PC-3 (cell line): ENCODE measurements around the gene TANGO6. TPM values are rescaled to one million over a fixed set of nuclear protein-coding genes. Genes with fewer than 3 reads are reported as not detected.

Experiments used
- ATAC-seq: fragments of 200-7000 bp; cut with Tn5 transposase; 2 replicates; pipeline ENCODE4 v1.9.1; 2020; ENCODE audit warnings: mild to moderate bottlenecking, moderate library complexity
- BruUV-seq: library from RNA; stranded (reverse); fragments of 400-500 nt; replicated peaks from 2 replicates; lab custom pipeline; 2021; lab: Mats Ljungman, UMichigan
- CTCF ChIA-PET: fragments of 300-600 bp; sonication (Branson Sonifier 250); formaldehyde crosslinking; loops from one replicate; lab custom pipeline; 2022; ENCODE audit warnings: antibody characterized with exemption; lab: Charles Lee
- POLR2A ChIA-PET: fragments of 300-600 bp; sonication (Branson Sonifier 250); formaldehyde crosslinking; loops from one replicate; lab custom pipeline; 2022; ENCODE audit warnings: antibody characterized with exemption; ENCODE audit not compliant: unreplicated experiment; lab: Charles Lee
- DNase-seq: peaks from one replicate; pipeline ENCODE4 v3.0.0-alpha.2; 2015
- H2AFZ ChIP-seq: fragments of 300-600 bp; sonication (generic); 2 replicates; pipeline ENCODE4 v1.6.0; 2016; ENCODE audit warnings: antibody characterized with exemption, low read length
- H3F3A ChIP-seq: fragments of 300-600 bp; sonication (generic); one replicate; pipeline ENCODE4 v1.6.0; 2017; ENCODE audit warnings: antibody characterized with exemption, low read length, control low read depth, mild to moderate bottlenecking; ENCODE audit not compliant: unreplicated experiment
- H3K27ac ChIP-seq: fragments of 300-600 bp; sonication (generic); 2 replicates; pipeline ENCODE4 v1.5.1; 2016; ENCODE audit warnings: mild to moderate bottlenecking, low read length
- H3K27me3 ChIP-seq: fragments of 300-600 bp; sonication (generic); 2 replicates; pipeline ENCODE4 v1.6.1; 2016; ENCODE audit warnings: low read length, mixed read lengths
- H3K36me3 ChIP-seq: fragments of 300-600 bp; sonication (generic); 2 replicates; pipeline ENCODE4 v1.6.1; 2016; ENCODE audit warnings: low read depth, mixed run types, low read length, mixed read lengths
- H3K4me1 ChIP-seq: fragments of 300-600 bp; sonication (generic); 2 replicates; pipeline ENCODE4 v1.5.1; 2016; ENCODE audit warnings: low read length; ENCODE audit not compliant: insufficient read depth
- H3K4me2 ChIP-seq: fragments of 300-600 bp; sonication (generic); 2 replicates; pipeline ENCODE4 v1.6.0; 2016; ENCODE audit warnings: low read length
- H3K4me3 ChIP-seq: fragments of 300-600 bp; sonication (generic); 2 replicates; pipeline ENCODE4 v1.5.1; 2016; ENCODE audit warnings: mild to moderate bottlenecking, low read length, mixed read lengths
- H3K79me2 ChIP-seq: fragments of 300-600 bp; sonication (generic); 2 replicates; pipeline ENCODE4 v1.6.1; 2017; ENCODE audit warnings: low read length, mixed read lengths
- H3K9ac ChIP-seq: fragments of 300-600 bp; sonication (generic); 2 replicates; pipeline ENCODE4 v1.6.0; 2016; ENCODE audit warnings: mild to moderate bottlenecking, low read length
- H3K9me2 ChIP-seq: fragments of 300-600 bp; sonication (generic); replicated peaks from 2 replicates; pipeline ENCODE4 v1.6.1; 2016; ENCODE audit warnings: mixed run types, low read length, mixed read lengths
- H3K9me3 ChIP-seq: fragments of 300-600 bp; sonication (generic); 2 replicates; pipeline ENCODE4 v1.6.1; 2016; ENCODE audit warnings: low read length, mixed read lengths
- H4K20me1 ChIP-seq: fragments of 300-600 bp; sonication (generic); 2 replicates; pipeline ENCODE4 v1.6.1; 2016; ENCODE audit warnings: low read length, mixed read lengths
- EZH2 ChIP-seq: fragments of 300-600 bp; sonication (generic); IDR thresholded peaks from one replicate; pipeline ENCODE4 v1.6.1; 2017; ENCODE audit warnings: antibody characterized with exemption, mild to moderate bottlenecking, low read length; ENCODE audit not compliant: unreplicated experiment
- EZH2phosphoT487 ChIP-seq: fragments of 300-600 bp; sonication (generic); IDR thresholded peaks from 2 replicates; pipeline ENCODE4 v1.6.1; 2018; ENCODE audit warnings: mild to moderate bottlenecking, antibody characterized with exemption, low read length, borderline replicate concordance
- intact Hi-C: fragments of 100-400 bp; cut with micrococcal nuclease; formaldehyde crosslinking; loops from 2 replicates; pipeline ENCODE4 v1.9.0; 2023
- total RNA-seq: library from RNA; depleted of rRNA; stranded (reverse); fragments of >200 nt; gene quantifications from 2 replicates; pipeline ENCODE4 v1.2.3, GENCODE V29; 2014; rRNA removed
- TF ChIP-seq, protein P1 (sequence below): fragments of 300-600 bp; sonication (generic); conservative IDR thresholded peaks from 2 replicates; pipeline ENCODE4 v1.5.1; 2017; ENCODE audit warnings: antibody characterized with exemption, low read depth, mild to moderate bottlenecking, low read length

The TANGO6 gene
- total RNA-seq, 1 experiment from 2014 or later: 9.4 TPM

DNA sequence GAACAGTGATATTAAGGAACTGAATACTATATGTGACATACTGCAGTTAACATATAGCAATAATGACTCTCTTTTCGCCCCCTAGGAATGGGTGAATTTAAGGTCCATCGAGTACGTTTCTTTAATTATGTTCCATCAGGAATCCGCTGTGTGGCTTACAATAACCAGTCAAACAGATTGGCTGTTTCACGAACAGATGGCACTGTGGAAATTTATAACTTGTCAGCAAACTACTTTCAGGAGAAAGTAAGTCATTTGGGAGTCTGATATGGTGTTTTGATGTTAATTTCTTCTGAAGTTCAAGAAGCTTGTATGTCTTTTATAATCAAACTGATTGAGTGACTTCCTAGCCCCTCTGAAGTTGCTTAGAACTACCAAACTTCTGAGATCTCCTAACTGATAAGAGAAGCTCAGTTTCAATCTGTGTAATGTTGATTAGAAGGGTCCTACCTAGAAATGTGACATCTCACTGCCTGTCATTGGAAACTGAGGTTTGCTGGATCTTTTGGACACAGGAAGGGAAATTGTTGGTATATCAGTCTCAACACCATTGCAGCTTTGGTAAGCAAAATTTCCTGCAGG lies 290.1 kb downstream of the TANGO6 start:
- no peaks in the 10 kb centered on the region for H3F3A ChIP-seq
- DNase-seq: no peak
- H3K27me3 ChIP-seq: no peaks in the 10 kb centered on the region
- peak overlapping the region; percentile 98 for H3K9ac ChIP-seq
- no peak overlapping the region for H3K27ac ChIP-seq
- H3K36me3 ChIP-seq: peaks cover 26% of the 10 kb centered on the region
- BruUV-seq: TSS peak; percentile 55
- H2AFZ ChIP-seq: no peak overlapping the region
- ChIA-PET POLR2A (interaction anchor here (0.6 to 0.7 kb wide), 2 partner anchors 25 to 152 kb away, joined by 4 to 13 read pairs; no protein-coding TSS in a partner anchor), CTCF (no interaction called here)
- peaks cover 13% of the 10 kb centered on the region; the same call in 1 of the 2 replicates for H4K20me1 ChIP-seq
- peaks cover 21% of the 10 kb centered on the region for H3K4me1 ChIP-seq
- H3K4me2 ChIP-seq: peak overlapping the region; percentile 95
- intact Hi-C loops: loop anchor here (2.0 kb wide), 1 partner anchor 53 kb away; the partner anchor contains the start of gene SNTB2
- ATAC-seq: no peak
- peak overlapping the region; percentile 97 for H3K4me3 ChIP-seq
- H3K9me3 ChIP-seq: no peaks in the 10 kb centered on the region
- no peaks in the 10 kb centered on the region for H3K9me2 ChIP-seq
- TF ChIP-seq, protein P1, sequence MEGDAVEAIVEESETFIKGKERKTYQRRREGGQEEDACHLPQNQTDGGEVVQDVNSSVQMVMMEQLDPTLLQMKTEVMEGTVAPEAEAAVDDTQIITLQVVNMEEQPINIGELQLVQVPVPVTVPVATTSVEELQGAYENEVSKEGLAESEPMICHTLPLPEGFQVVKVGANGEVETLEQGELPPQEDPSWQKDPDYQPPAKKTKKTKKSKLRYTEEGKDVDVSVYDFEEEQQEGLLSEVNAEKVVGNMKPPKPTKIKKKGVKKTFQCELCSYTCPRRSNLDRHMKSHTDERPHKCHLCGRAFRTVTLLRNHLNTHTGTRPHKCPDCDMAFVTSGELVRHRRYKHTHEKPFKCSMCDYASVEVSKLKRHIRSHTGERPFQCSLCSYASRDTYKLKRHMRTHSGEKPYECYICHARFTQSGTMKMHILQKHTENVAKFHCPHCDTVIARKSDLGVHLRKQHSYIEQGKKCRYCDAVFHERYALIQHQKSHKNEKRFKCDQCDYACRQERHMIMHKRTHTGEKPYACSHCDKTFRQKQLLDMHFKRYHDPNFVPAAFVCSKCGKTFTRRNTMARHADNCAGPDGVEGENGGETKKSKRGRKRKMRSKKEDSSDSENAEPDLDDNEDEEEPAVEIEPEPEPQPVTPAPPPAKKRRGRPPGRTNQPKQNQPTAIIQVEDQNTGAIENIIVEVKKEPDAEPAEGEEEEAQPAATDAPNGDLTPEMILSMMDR: no peak
- TF ChIP-seq EZH2phosphoT487 (no peak), EZH2 (no peak)
- peaks cover 96% of the 10 kb centered on the region for H3K79me2 ChIP-seq

Other genes with a start within 250 kb of the TANGO6 start
- gene CDH3, start 198.2 kb upstream of the TANGO6 start, total RNA-seq: 102 and 109 TPM in 2 replicates
- gene CDH1, start 106.2 kb upstream of the TANGO6 start, total RNA-seq: 100 and 124 TPM in 2 replicates